Calu3 (cell line): Measurements from ENCODE around the gene NOL4L. TPM values are rescaled to one million over a fixed set of nuclear protein-coding genes. Genes with fewer than 3 reads are reported as not detected.

ENCODE experiments used
- BruUV-seq: library from RNA; stranded (reverse); fragments of 400-500 nt; replicated peaks from 2 replicates; lab custom pipeline; 2021; lab: Mats Ljungman, UMichigan
- CTCF ChIA-PET: fragments of 300-600 bp; sonication (Branson Sonifier 250); formaldehyde crosslinking; loops from one replicate; lab custom pipeline; 2022; ENCODE audit warnings: antibody characterized with exemption; lab: Charles Lee
- DNase-seq: peaks from one replicate; pipeline ENCODE4 v3.0.0; 2022
- H3K27ac Mint-ChIP-seq: one replicate; pipeline ENCODE4 v1.8.0; 2022; ENCODE audit warnings: mixed read lengths; ENCODE audit not compliant: unreplicated experiment
- H3K27me3 Mint-ChIP-seq: one replicate; pipeline ENCODE4 v1.8.0; 2022; ENCODE audit warnings: mixed read lengths; ENCODE audit not compliant: unreplicated experiment
- H3K36me3 Mint-ChIP-seq: one replicate; pipeline ENCODE4 v1.8.0; 2022; ENCODE audit warnings: mild to moderate bottlenecking, moderate library complexity, mixed read lengths; ENCODE audit not compliant: insufficient read depth, unreplicated experiment
- H3K4me1 Mint-ChIP-seq: one replicate; pipeline ENCODE4 v1.8.0; 2022; ENCODE audit warnings: mild to moderate bottlenecking, low read depth, mixed read lengths; ENCODE audit not compliant: unreplicated experiment
- H3K4me3 Mint-ChIP-seq: one replicate; pipeline ENCODE4 v1.8.0; 2022; ENCODE audit warnings: mild to moderate bottlenecking, low read depth, moderate library complexity, mixed read lengths; ENCODE audit not compliant: unreplicated experiment
- H3K9me3 Mint-ChIP-seq: one replicate; pipeline ENCODE4 v1.8.0; 2022; ENCODE audit warnings: low read depth, mixed read lengths; ENCODE audit not compliant: unreplicated experiment
- intact Hi-C: fragments of 100-400 bp; cut with micrococcal nuclease; formaldehyde crosslinking; loops from one replicate; pipeline ENCODE4 v1.10.0; 2022; ENCODE audit not compliant: unreplicated experiment
- total RNA-seq: library from RNA; stranded (reverse); gene quantifications from 2 replicates; pipeline ENCODE4 v1.2.3, GENCODE V29; 2022
- TF ChIP-seq, protein P1 (sequence below): fragments of 200-600 bp; IDR thresholded peaks from one replicate; pipeline ENCODE4 v1.8.0; 2022; ENCODE audit warnings: antibody characterized with exemption; ENCODE audit not compliant: unreplicated experiment

NOL4L gene
- total RNA-seq, 1 experiment from 2014 or later, result 46.9 TPM

GRCh38 chr20:32546918-32547752, 38.0 kb downstream of the NOL4L start:
- CTCF ChIA-PET, result interaction anchor here (0.6 to 0.8 kb wide), 3 partner anchors 9 to 780 kb away, joined by 3 to 6 read pairs (median 6); no protein-coding TSS in a partner anchor

DNA sequence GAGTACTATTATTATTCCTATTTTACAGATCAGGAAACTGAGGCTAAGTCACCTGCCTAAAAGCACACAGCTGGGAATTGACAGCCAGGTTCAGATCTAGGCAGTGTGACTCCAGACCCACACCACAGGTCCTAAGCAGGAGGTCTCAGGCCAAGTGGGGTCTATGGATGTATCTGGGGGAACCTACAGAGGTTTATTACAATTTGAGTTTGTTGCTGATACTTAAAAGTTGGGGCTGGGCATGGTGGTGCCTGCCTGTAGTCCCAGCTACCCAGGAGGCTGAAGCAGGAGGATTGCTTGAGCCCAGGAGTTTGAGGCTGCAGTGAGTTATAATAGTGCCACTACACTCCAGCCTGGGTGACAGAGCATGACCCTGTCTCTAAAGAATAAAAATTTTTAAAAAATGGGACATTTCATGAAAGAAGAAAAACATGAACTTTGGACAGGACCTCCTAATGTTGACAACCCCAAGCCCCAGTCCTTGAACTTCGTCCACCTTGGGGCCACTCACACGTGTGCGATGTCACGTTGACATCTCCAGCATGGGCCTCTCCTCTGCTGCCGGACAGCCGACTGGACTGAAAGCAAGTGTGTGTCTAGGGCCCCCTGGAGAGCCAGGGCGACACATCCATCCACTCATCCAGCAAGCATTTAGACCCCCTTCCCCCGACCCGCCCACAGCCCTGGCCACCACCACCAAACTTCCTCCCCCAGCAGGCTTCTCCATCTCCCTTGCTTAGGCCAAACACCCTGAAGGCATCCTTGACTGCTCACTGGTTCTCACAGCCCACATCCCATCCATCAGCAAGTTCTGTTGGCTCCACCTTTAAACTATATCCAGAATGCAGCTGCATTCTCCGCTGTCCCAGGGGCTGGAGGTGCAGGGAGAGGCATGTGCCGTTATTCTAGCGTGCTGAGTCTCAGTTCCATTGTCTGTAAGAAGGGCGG, 40.0 kb downstream of the NOL4L start:
- peaks cover 2% of the 10 kb centered on the region for H3K4me1 Mint-ChIP-seq
- TF ChIP-seq, protein P1, sequence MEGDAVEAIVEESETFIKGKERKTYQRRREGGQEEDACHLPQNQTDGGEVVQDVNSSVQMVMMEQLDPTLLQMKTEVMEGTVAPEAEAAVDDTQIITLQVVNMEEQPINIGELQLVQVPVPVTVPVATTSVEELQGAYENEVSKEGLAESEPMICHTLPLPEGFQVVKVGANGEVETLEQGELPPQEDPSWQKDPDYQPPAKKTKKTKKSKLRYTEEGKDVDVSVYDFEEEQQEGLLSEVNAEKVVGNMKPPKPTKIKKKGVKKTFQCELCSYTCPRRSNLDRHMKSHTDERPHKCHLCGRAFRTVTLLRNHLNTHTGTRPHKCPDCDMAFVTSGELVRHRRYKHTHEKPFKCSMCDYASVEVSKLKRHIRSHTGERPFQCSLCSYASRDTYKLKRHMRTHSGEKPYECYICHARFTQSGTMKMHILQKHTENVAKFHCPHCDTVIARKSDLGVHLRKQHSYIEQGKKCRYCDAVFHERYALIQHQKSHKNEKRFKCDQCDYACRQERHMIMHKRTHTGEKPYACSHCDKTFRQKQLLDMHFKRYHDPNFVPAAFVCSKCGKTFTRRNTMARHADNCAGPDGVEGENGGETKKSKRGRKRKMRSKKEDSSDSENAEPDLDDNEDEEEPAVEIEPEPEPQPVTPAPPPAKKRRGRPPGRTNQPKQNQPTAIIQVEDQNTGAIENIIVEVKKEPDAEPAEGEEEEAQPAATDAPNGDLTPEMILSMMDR, result no peak

More at GRCh38 chr20:32546918-32547752, 38.0 kb downstream of the NOL4L start:
- no TSS peak for BruUV-seq
- Mint-ChIP-seq H3K9me3 (no peaks in the 10 kb centered on the region), H3K36me3 (no peaks in the 10 kb centered on the region), H3K4me1 (no peaks in the 10 kb centered on the region), H3K27me3 (peaks cover 76% of the 10 kb centered on the region), H3K27ac (no peak overlapping the region), H3K4me3 (no peak overlapping the region)
- intact Hi-C loops, result no loop called here
- DNase-seq, result no peak
- TF ChIP-seq, protein P1, result no peak

GRCh38 chr20:32544260-32544722, 40.8 kb downstream of the NOL4L start:
- H3K9me3 Mint-ChIP-seq, result no peaks in the 10 kb centered on the region
- BruUV-seq, result no TSS peak
- H3K4me3 Mint-ChIP-seq, result no peak overlapping the region
- CTCF ChIA-PET, result no interaction called here
- no peaks in the 10 kb centered on the region for H3K36me3 Mint-ChIP-seq
- TF ChIP-seq, protein P1, result no peak
- no peak for DNase-seq
- peaks cover 86% of the 10 kb centered on the region for H3K27me3 Mint-ChIP-seq
- H3K4me1 Mint-ChIP-seq, result peaks cover 11% of the 10 kb centered on the region
- intact Hi-C loops, result no loop called here
- no peak overlapping the region for H3K27ac Mint-ChIP-seq

More for the DNA sequence above, 40.0 kb downstream of the NOL4L start:
- Mint-ChIP-seq H3K4me3 (no peak overlapping the region), H3K27me3 (peaks cover 91% of the 10 kb centered on the region), H3K27ac (no peak overlapping the region), H3K36me3 (no peaks in the 10 kb centered on the region), H3K9me3 (no peaks in the 10 kb centered on the region)
- CTCF ChIA-PET, result interaction anchor here (0.7 kb wide), 1 partner anchor 1346 kb away, joined by 9 read pairs; no protein-coding TSS in a partner anchor
- no TSS peak for BruUV-seq
- intact Hi-C loops, result no loop called here
- no peak for DNase-seq
